ENCODE data around the gene PLEKHA4. TPM values are rescaled to one million over a fixed set of nuclear protein-coding genes. Genes with fewer than 3 reads are reported as not detected.

PLEKHA4 gene
- total and polyA plus RNA-seq, 10 of the 15 experiments (the other 5 are each of a cell fraction or from before 2014, with no cell fraction given) = 0.13 to 10.0 (median 6.4) TPM; not detected in 1

DNA sequence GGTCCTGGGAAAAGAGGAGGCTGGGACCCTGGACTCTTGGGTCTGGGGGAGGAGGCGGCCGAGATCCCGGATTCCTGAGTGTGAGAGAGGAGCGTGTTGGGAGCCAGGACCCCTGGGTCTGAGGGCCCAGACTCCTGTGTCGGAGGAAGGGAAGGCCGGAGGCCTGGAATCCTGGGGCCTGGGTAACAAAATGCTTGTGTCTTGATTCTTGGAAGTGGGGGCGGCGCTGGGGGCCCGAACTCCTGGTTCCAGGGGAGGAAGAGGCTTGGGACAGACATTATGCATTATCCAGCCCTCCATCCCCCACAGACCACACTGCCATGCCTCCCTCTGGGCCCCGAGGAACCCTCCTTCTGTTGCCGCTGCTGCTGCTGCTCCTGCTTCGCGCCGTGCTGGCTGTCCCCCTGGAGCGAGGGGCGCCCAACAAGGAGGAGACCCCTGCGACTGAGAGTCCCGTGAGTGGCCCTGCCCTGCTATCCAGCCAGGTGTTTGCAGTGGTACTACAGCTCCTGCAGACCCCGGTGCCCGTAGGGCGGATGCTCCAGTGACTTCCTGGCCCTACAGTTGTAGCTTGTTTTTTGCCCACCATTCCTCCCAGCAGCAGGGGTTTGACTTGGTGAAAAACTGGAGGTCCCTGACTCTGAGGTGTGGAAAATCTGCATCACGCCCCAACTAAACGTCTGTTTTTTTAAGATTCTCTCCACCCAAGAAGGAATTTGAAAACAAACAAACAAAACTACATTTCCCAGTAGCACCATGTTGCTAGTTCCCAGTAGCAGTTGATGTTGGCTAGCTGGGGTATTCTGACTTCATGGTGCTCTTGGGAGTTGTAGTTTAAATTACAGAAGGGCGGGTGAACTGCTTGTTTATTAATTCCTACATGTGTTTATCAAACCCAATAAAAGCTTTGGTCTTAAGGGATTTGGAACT lies 32.3 kb upstream of the PLEKHA4 start:
- BruUV-seq (replicated peaks) = TSS peak; percentile 92
- in situ Hi-C loops (cut with MboI) = no loop called here
- Histone ChIP-seq H3K9ac (ENCODE audit: control insufficient read depth, insufficient read depth, low read length) (peak overlapping the region; percentile 67), H3K4me2 (ENCODE audit: control insufficient read depth, insufficient read depth) (peak overlapping the region; percentile 72), H3K4me1 (ENCODE audit: control insufficient read depth, insufficient read depth, low read length) (no peaks in the 10 kb centered on the region; the same call in 1 of the 2 replicates), H3K79me2 (ENCODE audit: control insufficient read depth, insufficient read depth, low read length) (peaks cover 14% of the 10 kb centered on the region), H3K36me3 (ENCODE audit: control insufficient read depth in 2 of 2, insufficient read depth in 2 of 2, low read length in 1 of 2) (no peaks in the 10 kb centered on the region; a peak in 1 of 4 replicates), H3K4me3 (peak overlapping the region; percentile 99), H3K27me3 (replicated peaks in 1 of 2; ENCODE audit: control insufficient read depth in 2 of 2, insufficient read depth in 2 of 2, low read length in 1 of 2) (no peaks in the 10 kb centered on the region), H3K9me3 (replicated peaks; ENCODE audit: control insufficient read depth, insufficient read depth, low read length) (no peaks in the 10 kb centered on the region), H3K27ac (ENCODE audit: control insufficient read depth, insufficient read depth) (peak overlapping the region; percentile 47), H4K20me1 (ENCODE audit: control insufficient read depth, insufficient read depth) (no peaks in the 10 kb centered on the region), H2AFZ (ENCODE audit: control insufficient read depth, low read depth, low read length) (peak overlapping the region; percentile 83)
- SMC1A ChIA-PET (ENCODE audit: uncharacterized antibody, unreplicated experiment) = interaction anchor here (0.7 to 2.3 kb wide), 10 partner anchors 11 to 71 kb away, joined by 3 to 16 read pairs (median 4); partner anchors contain the start of genes BAX and PPP1R15A
- POLR2A ChIA-PET = interaction anchor here (0.5 to 3.0 kb wide), 15 partner anchors 11 to 92 kb away, joined by 3 to 21 read pairs (median 6); partner anchors contain the start of genes BAX, FTL, GYS1 and PPP1R15A
- ATAC-seq (peak; percentile 70), FAIRE-seq (peak; percentile 89), DNase-seq (ENCODE audit: low read depth, low spot score) (no peak)
- WGBS (ENCODE audit: insufficient coverage, insufficient replicate concordance, low lambda C conversion rate, missing lambda C conversion rate) = 19% methylated on average over 24 of the region's 24 CpGs
- intact Hi-C loops (cut with micrococcal nuclease; ENCODE audit: unreplicated experiment) = no loop called here
- RAD21 ChIA-PET (ENCODE audit: unreplicated experiment) = interaction anchor here (0.6 to 2.2 kb wide), 13 partner anchors 16 to 92 kb away, joined by 3 to 13 read pairs (median 4); partner anchors contain the start of genes GYS1 and RUVBL2
- CTCF ChIA-PET = interaction anchor here (0.6 to 2.4 kb wide), 13 partner anchors 10 to 245 kb away, joined by 3 to 11 read pairs (median 4); partner anchors contain the start of genes GYS1 and RUVBL2
- no peak for TF ChIP-seq CBX5 (IDR thresholded peaks at IDR 0.05; ENCODE audit: low read depth)
- no peak for TF ChIP-seq ZNF274 (IDR thresholded peaks at IDR 0.05; ENCODE audit: insufficient read depth, insufficient read length)
- no peak for TF ChIP-seq NBN (IDR thresholded peaks at IDR 0.05)
- TF ChIP-seq MEF2A (IDR thresholded peaks at IDR 0.05; ENCODE audit: insufficient read depth, low read depth, low read length) = no peak
- TF ChIP-seq SIX5 (IDR thresholded peaks at IDR 0.05; ENCODE audit: low read depth, low read length, severe bottlenecking) = peak; percentile 97
- peak; percentile 4; the same call in 1 of the 2 replicates for TF ChIP-seq POLR2A (IDR thresholded peaks at IDR 0.05; ENCODE audit: low read depth, low read length)
- TF ChIP-seq HCFC1 (IDR thresholded peaks at IDR 0.05; ENCODE audit: low read length) = peak; percentile 87
- peak; percentile 84; the same call in 1 of the 2 replicates for TF ChIP-seq CREM (IDR thresholded peaks at IDR 0.05; ENCODE audit: low read depth)
- TF ChIP-seq IKZF1 (conservative IDR thresholded peaks at IDR 0.05) = peak; percentile 80
- no peak for TF ChIP-seq GATAD2B (conservative IDR thresholded peaks at IDR 0.05; ENCODE audit: low read depth)
- no peak for TF ChIP-seq BMI1 (IDR thresholded peaks at IDR 0.05; ENCODE audit: borderline replicate concordance)
- no peak for TF ChIP-seq RAD21 (IDR thresholded peaks at IDR 0.05; ENCODE audit: insufficient read depth, low read depth, low read length)
- TF ChIP-seq, protein P1, sequence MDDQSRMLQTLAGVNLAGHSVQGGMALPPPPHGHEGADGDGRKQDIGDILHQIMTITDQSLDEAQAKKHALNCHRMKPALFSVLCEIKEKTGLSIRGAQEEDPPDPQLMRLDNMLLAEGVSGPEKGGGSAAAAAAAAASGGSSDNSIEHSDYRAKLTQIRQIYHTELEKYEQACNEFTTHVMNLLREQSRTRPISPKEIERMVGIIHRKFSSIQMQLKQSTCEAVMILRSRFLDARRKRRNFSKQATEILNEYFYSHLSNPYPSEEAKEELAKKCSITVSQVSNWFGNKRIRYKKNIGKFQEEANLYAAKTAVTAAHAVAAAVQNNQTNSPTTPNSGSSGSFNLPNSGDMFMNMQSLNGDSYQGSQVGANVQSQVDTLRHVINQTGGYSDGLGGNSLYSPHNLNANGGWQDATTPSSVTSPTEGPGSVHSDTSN (IDR thresholded peaks at IDR 0.05; ENCODE audit: insufficient replicate concordance, low read depth, low read length) = no peak
- TF ChIP-seq TARDBP (IDR thresholded peaks at IDR 0.05; ENCODE audit: borderline replicate concordance) = peak; percentile 79; the same call in 1 of the 2 replicates
- TF ChIP-seq GABPA (IDR thresholded peaks at IDR 0.05; ENCODE audit: low read depth) = peak; percentile 76
- no peak for TF ChIP-seq ZNF217 (IDR thresholded peaks at IDR 0.05)
- no peak for TF ChIP-seq FOXM1 (IDR thresholded peaks at IDR 0.05; ENCODE audit: low read depth, low read length)
- TF ChIP-seq NFYB (IDR thresholded peaks at IDR 0.05; ENCODE audit: insufficient read depth, low read depth, low read length) = 0 out of 2 replicates have a peak, but pooled peaks have one; percentile 37
- TF ChIP-seq, protein P2, sequence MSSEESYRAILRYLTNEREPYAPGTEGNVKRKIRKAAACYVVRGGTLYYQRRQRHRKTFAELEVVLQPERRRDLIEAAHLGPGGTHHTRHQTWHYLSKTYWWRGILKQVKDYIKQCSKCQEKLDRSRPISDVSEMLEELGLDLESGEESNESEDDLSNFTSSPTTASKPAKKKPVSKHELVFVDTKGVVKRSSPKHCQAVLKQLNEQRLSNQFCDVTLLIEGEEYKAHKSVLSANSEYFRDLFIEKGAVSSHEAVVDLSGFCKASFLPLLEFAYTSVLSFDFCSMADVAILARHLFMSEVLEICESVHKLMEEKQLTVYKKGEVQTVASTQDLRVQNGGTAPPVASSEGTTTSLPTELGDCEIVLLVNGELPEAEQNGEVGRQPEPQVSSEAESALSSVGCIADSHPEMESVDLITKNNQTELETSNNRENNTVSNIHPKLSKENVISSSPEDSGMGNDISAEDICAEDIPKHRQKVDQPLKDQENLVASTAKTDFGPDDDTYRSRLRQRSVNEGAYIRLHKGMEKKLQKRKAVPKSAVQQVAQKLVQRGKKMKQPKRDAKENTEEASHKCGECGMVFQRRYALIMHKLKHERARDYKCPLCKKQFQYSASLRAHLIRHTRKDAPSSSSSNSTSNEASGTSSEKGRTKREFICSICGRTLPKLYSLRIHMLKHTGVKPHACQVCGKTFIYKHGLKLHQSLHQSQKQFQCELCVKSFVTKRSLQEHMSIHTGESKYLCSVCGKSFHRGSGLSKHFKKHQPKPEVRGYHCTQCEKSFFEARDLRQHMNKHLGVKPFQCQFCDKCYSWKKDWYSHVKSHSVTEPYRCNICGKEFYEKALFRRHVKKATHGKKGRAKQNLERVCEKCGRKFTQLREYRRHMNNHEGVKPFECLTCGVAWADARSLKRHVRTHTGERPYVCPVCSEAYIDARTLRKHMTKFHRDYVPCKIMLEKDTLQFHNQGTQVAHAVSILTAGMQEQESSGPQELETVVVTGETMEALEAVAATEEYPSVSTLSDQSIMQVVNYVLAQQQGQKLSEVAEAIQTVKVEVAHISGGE (CRISPR knock-in tag; IDR thresholded peaks at IDR 0.05) = no peak
- no peak for TF ChIP-seq EED (IDR thresholded peaks at IDR 0.05; ENCODE audit: low read depth)
